ENCODE measurements around the gene CRYBA2.

The CRYBA2 gene

DNA sequence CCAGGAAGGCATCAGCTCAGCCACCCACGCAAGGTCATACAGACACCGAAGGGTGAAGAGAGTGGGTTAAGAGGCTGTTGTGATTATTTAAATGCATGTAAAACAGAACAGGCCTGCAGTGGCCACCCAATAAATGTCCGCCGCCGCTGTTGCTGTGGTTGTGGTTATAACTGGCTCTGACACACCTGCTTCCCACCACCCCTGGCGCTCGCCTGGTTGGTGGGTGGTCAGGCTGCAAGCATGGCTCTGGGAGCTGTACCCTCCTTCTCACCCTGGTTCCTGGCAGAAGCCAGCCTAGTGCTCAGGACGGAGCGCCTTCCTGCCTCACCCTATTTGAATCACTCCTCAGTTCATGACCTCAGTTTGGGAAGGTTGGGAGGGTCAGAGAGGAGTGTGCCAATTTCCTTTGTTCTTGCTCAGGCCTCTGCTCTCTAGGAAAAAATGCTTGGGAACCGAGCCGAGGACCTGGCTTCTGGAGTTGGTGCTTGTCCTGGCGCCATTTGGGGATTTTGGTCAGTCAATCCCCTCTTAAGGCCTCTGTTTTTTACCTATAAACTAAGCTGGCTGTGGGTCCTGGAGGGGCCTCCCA is 5.3 kb upstream of the CRYBA2 start:
- DNase-seq: no peak

- no peak for DNase-seq
These were observed 4.5 kb upstream of the CRYBA2 start for GRCh38 chr2:218997731-218998130.

DNA sequence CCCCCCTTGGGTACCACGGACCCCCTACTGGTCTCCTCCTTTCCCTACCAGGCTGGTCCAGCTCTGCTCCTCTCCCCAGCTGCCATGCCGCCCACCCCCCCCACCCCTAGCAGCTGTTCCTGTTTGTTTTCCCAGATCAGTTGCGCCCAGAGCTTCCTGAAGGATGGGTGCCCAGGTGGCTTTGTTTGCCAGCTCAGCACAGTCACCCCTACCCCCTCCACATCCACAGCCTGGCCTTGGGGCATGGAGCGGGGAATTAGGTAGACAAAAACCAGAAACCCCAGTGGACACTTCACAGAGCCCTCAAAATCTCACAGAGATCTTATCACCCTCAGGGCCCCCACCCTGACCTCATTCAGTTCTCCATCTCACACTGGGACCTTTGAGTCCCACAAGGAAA is 3.7 kb upstream of the CRYBA2 start:
- DNase-seq: no peak

DNA sequence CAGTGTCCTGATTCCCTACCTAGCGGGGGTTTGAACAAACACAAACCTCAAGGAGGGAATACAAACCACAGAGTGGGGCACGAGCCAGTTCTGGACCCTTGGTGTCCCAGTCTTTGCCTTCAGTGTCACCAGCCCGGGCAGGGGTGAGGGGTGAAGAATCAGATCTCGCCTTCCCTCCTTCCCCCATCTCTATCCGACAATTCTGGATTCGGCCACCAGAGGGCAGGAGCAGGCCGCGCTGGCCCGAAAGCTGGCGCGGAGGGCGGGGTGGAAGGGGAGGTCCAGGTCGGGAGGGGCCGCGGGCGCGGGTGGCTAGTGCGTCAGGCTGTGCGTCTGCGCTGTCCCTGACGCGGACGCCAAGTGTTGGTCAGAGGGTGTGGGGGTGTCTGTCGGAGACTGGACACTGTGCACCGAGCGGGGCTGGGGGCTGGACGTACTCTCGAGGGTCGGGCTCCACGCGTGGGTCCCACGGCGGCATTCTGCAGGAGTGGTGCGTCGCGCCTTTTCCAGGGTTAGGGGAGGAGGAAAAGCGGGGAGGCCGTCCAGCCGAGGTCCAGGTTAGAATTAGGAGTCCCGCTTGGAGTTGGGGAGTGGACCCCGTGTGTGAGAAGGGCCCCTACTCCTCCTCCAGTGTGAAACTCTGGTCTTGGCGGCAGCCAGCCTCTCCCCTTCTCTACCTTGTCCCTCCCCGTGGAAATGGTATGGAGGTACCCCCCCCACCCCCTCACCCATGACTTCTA is 2.9 kb upstream of the CRYBA2 start:
- DNase-seq: peak; percentile 80

DNA sequence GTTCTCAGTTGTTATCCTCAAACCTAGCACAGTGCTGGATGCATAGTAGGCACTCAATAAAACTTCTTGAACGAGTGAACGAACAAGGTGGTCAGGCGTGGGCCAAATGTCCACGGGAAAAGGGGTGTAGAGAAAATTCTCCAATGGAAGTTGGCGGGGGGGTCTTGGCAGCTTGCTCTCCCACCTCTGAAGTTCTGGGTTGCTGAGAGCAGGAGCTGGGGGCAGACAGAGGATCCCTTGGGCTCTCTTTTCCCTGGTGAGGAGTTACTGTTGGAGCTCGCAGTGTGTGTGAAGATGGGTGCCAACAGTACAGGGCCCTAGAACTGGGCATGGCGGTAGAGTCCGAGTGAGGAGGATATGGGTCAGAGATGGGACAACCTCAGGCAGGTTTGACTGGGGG is 2.3 kb upstream of the CRYBA2 start:
- no peak for DNase-seq

DNA sequence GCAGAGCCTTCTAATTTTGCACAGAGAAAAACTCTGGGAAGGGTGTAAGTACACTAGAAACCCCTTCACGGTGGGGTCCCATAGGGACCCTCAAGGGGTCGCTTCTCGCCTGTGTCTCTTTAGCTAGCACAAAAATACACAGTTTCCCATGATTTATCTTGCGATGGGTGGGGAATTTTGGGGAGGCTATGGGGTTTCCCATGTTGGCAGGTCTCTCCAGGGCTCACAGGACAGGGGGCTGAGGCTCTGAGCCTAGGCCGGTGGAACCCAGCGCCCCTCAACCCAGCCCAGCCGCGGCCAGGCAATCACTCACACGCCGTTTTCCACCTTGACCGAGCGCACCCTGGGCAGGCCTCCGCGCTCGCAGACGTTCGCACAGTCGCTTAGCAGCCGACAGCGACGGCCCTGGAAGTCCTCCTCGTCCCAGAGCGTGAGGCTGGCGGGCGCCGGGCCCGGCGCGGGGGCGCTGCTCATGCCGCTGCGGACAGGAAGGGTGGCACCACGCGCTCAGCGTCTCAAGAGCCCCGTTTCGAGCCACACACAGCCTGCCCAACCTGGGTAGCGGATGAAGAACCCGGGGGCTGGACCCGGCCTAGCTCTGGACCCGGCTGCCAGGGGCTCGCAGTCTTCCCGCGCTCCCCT is 398 bp downstream of the CRYBA2 start:
- DNase-seq: no peak

DNA sequence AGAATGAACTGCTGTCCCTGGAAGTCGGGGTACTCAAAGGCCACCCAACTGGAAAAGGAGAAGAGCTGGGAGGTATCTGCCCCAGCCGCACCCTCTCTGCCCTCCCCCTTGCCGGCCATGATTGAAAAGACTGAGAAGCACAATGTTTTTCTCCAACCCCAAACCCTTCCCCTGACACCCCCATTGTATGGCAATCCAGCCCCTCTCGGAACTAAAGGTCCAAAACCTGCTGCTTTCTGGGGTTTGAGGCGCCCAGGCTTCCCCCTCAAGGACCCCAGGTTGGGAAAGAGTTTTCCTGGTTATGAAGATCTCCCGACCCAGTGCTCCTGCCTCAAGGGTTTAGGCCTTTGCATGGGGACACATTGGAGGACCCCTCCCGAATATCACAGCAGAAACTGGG is 1.0 kb downstream of the CRYBA2 start:
- no peak for DNase-seq

DNA sequence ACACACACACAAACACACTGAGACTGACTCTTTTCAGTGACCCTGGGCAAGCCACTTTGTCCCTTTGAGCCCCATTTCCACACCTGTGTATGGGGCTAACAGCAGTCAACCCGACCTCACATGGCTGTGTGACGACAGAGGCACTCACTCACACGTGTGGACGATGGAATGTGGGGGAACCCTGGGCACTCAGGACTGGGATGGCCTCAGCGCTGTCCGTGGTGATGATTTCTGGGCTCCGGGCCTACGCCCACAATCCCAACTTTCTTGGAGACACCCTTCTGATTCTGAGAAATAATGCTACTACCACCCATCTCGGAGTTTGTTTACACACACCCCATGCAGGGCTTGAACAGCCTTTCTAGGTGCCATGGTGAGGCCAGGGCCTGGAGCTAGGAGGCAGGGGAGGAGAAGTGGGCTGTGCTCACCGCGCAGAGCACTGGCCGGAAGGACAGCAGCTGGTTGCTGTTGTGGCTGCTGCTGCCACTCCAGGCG is 1.5 kb downstream of the CRYBA2 start:
- no peak for DNase-seq

DNA sequence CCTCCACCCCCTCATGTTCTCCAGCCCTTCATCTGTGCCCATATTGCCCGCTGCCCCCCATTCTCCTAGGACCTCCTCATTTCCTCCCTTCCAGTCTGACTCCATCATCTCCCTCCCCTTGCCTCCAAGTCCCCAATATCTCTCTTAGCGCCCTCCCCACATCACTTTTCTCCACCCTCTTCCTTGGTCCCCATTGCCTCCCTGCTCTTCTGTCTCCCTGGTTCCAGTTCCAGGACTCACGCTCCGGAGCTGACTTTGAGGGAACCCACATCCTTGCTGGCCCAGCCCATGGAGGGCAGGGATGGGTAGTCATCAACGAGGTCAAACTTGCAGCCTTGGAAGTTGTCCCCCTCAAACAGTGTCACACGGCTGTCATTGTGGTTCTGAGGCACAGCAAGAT is 2.6 kb downstream of the CRYBA2 start:
- DNase-seq: no peak

DNA sequence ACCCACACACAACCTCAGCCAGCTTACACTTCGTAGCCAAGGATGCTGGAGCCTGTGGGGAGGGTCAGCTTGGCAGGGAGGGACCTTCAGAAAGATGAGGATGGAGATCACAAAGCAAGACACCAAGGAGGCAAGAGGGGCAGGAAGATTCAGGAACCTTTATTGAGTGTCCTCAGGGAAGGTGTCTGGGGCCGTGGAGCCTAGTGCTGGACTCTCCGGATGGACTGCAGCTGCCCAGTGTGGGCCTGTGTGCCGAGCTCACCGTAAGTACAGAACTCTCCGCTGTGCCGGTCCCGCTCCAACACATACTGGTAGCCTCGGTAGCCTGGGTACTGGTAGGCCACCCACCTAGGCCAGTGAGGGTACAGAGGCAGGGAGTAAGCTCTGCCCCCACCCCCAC is 3.2 kb downstream of the CRYBA2 start:
- no peak for DNase-seq

GRCh38 chr2:218988650-218989049 is 4.6 kb downstream of the CRYBA2 start:
- no peak for DNase-seq

- DNase-seq: no peak
These were observed 5.1 kb downstream of the CRYBA2 start for GRCh38 chr2:218988164-218988563.

- no peak for DNase-seq
These were observed 7.0 kb downstream of the CRYBA2 start for GRCh38 chr2:218986148-218986761.

DNA sequence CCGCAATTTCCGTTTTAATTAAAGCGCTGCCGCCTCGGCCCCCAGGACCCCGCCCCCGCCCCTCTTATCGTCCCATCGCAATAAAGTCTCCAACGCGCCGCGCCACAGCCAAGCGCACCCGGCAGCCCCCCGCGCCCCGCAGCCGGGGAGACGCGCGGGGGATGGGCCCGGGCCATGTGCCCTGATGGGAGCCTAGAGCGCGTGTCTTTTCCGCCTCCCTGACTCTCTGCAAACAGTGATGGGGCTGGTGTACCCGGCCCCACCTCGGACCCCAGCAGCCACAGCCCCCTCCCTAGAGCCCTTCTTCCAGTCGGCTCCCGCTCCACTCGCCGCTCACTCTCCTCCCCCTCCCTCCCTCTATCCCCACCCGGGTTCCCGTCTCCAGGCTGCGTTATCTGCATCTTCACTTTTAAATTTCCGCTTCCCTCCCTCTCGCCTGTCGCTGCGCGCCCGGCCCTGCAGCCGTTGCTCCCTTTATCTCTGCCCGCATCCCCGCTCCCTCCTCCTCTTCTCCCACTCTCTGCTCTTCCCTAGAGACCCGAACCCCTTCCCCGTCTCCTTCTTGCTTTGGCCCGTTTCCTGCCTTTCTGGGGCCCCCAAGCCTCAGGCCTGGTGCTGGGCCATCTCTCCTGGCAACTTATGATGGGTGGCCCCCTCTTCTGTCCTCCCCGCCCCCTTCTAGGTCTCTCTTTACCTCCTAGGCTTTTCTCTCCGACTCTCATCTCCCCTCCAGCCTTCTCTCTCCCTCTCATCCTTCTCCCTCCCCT is 7.7 kb downstream of the CRYBA2 start:
- DNase-seq: no peak

DNA sequence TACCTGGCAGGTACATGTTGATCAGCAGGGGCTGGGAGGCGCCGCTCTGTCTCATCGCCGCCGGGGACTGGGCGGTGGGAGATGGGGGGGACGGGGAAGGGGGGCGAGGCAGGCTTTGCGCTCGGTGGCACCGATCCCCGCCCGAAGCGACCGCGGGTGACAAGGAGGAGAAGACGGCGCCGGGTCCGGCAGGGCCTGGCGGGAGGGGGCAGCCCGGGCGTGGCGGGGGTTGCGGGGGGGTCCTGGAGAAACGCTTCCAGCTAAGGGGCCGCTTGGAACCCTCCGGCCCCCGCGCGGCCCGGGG is 8.2 kb downstream of the CRYBA2 start, which contains the start of gene FEV:
TSS of gene FEV (minus strand) at position 164 of the 304 bp plus-strand sequence. CDS start at position 55, 109 bp downstream.
- DNase-seq: no peak

DNA sequence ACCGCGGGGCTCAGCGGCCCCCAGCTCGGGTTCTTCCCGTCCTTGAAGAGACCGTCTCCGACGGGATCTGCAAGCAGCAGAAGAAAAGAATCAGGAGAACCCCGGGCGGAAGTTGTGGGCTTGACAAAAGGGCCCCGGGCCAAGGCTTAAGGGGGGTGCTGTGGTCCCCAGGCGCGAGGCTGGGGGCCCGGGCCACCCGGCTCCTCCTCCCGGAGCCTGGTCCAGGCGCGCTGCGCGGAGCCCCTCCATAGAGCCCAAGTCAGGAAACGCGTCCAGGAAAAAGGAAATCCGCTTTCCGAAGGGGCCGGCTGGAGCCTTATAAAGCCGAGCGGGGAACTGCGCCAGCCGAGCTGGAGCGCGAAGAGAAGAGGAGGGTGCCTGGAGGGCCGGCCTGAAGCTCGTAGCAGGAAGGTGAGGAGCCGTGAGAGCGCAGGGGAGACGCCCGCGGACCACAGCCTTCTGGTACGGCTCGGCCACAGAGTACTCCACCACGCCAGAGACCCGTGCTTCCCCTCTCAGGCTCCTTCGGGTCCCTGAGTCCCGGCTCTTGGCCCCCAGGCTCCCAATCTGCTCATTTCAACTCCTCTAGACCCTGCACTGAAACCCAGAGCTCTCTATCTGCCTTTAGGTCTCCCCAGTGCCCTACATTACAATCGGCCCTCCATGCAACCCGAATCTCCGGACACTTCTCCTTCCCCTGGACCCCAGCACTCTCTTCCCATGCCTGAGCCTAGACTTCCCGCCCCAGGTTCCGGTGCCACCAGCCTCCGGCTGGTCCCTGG is 8.8 kb downstream of the CRYBA2 start:
- no peak for DNase-seq

- no peak for DNase-seq
These were observed 9.3 kb downstream of the CRYBA2 start for GRCh38 chr2:218983934-218984238.

- no peak for DNase-seq
These were observed 9.8 kb downstream of the CRYBA2 start for GRCh38 chr2:218983263-218983933.

DNA sequence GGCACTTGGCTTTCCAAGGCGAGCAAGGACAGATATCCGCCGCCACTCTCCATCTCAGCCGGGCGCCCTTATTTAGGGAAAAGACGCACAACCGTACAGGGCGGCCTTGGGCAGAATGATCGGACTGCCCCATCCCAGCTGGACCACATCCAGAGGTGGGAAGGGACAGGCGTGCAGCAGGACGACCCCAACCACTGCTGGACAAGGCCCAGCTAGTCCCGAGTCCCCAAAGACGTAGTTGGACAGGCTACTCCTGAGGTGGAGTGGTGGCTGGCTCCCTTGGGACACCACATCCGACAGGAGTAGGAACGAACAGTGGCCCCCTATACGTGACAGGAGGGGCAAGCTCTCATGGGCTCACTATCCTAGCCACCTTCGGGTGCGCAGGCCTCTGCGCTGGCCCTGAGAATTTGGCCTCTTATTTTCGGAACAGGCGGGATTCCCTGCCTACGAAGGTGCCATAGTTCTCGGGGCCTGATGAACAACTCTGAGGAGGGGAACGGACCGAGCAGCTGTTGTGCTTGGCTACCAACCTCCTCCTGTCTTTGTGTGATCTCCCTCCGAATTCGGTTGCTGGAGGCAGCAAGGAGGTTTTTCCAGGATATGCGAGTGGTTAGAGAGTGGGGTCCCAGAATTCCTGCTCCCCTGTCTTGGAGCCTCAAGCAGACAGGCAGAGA is 10.5 kb downstream of the CRYBA2 start:
- DNase-seq: no peak

DNA sequence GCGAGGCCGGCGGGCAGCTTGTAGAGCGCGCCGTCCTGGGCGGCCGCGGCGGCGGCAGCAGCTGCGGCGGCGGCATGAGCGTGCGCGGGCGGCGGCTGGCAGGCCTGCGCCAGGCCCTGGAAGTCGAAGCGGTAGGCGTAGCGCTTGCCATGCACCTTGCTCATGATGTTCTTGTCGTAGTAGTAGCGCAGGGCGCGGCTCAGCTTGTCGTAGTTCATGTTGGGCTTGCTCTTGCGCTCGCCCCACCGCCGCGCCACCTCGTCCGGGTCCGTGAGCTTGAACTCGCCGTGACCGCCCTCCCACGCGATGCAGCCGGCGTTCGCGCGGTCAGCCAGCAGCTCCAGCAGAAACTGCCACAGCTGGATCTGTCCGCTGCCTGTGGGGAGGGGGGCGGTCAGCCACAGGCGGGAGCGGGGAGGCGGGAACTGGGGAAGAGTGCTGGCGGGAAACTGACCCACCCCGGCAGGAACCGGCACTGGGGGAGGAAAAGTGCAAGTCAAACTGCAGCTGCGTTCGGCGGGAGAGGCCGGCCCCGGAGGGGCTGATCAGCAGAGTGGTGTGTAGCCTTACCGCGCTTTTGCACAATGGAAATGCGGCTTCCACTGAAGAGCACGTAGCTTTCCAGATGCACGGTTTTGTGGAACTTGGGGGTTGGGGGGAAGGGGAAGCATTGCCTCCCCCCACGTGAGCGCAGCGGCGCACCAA is 11.2 kb downstream of the CRYBA2 start:
- DNase-seq: peak; percentile 58

Measured in RPMI8226 (cell line).